HCT116 (cell line): ENCODE data around the gene CTNND2. TPM values are rescaled to one million over a fixed set of nuclear protein-coding genes. Genes with fewer than 3 reads are reported as not detected.

Experiments
- ATAC-seq: fragments of 200-7000 bp; cut with Tn5 transposase; 2 replicates; pipeline ENCODE4 v1.9.1; 2020; ENCODE audit warnings: mild to moderate bottlenecking, moderate library complexity
- BruUV-seq: library from RNA; stranded (reverse); fragments of 400-500 nt; replicated peaks from 2 replicates; lab custom pipeline; 2021; lab: Mats Ljungman, UMichigan
- CTCF ChIA-PET: fragments of 300-600 bp; sonication (Branson Sonifier 250); formaldehyde crosslinking; loops from one replicate; lab custom pipeline; 2021; ENCODE audit warnings: antibody characterized with exemption; lab: Charles Lee
- POLR2A ChIA-PET: fragments of 300-600, 350-600 bp; sonication (Branson Sonifier 250); formaldehyde crosslinking; loops from one replicate; lab custom pipeline; 2021; ENCODE audit warnings: antibody characterized with exemption; lab: Charles Lee
- RAD21 ChIA-PET, 2 experiments: fragments of 300-600 bp; sonication (Branson Sonifier 250); formaldehyde crosslinking; loops; one replicate each; lab custom pipeline; 2023; ENCODE audit warnings: low total read pairs in 2 of 2; ENCODE audit not compliant: uncharacterized antibody in 2 of 2, unreplicated experiment in 2 of 2, low non-redundant PET in 1 of 2; lab: Charles Lee
- DNase-seq: peaks from one replicate; pipeline ENCODE4 v3.0.0-alpha.2; 2010; ENCODE audit warnings: low read depth, low spot score
- H2AFZ ChIP-seq: fragments of 200-600 bp; shearing (Covaris generic), sonication (generic); 2 replicates; pipeline ENCODE4 v1.6.1; 2017; ENCODE audit warnings: low read depth, mixed run types, mixed read lengths, antibody characterized with exemption, low read length; ENCODE audit not compliant: poor library complexity, severe bottlenecking
- H3K27ac ChIP-seq: 2 replicates; pipeline ENCODE4 v1.5.1; 2012; ENCODE audit warnings: low read depth, low read length
- H3K27me3 ChIP-seq: fragments of 200-600 bp; sonication (generic); 2 replicates; pipeline ENCODE4 v1.6.1; 2016; ENCODE audit warnings: mixed run types, low read length, mixed read lengths; ENCODE audit not compliant: insufficient read depth
- H3K36me3 ChIP-seq, 2 experiments: fragments of 200-500 bp in 1 of 2; fragments of 200-600 bp in 1 of 2; sonication (Bioruptor generic) in 1 of 2; sonication (generic) in 1 of 2; 2 replicates each; pipeline versions ENCODE4 v1.5.1 to v1.6.1; 2014 to 2016; ENCODE audit warnings: low read length in 2 of 2, inconsistent platforms in 1 of 2, mixed read lengths in 1 of 2, mixed run types in 1 of 2; ENCODE audit not compliant: insufficient read depth in 2 of 2, control insufficient read depth in 1 of 2
- H3K4me1 ChIP-seq, 2 experiments: fragments of 200-600 bp in 1 of 2; sonication (generic) in 1 of 2; 2 replicates each; pipeline versions ENCODE4 v1.5.1 to v1.6.1; 2012 to 2017; ENCODE audit warnings: low read length in 2 of 2, inconsistent platforms in 1 of 2, mild to moderate bottlenecking in 1 of 2, mixed read lengths in 1 of 2, mixed run types in 1 of 2, moderate library complexity in 1 of 2; ENCODE audit not compliant: insufficient read depth in 2 of 2, control insufficient read depth in 1 of 2
- H3K4me2 ChIP-seq: fragments of 200-600 bp; sonication (generic); 2 replicates; pipeline ENCODE4 v1.6.1; 2017; ENCODE audit warnings: mixed run types, low read length, mixed read lengths
- H3K4me3 ChIP-seq, 2 experiments: fragments of 200-600 bp in 1 of 2; sonication (generic) in 1 of 2; replicated peaks in 1 of 2; 2 replicates each; pipeline ENCODE4 v1.5.1; 2011 to 2016; ENCODE audit warnings: low read length in 2 of 2, control low read depth in 1 of 2, low read depth in 1 of 2, mild to moderate bottlenecking in 1 of 2, mixed read lengths in 1 of 2, mixed run types in 1 of 2
- H3K79me2 ChIP-seq: fragments of 200-600 bp; sonication (generic); 2 replicates; pipeline ENCODE4 v1.6.1; 2017; ENCODE audit warnings: mild to moderate bottlenecking, mixed run types, low read length, moderate library complexity, mixed read lengths; ENCODE audit not compliant: insufficient read depth
- H3K9ac ChIP-seq: fragments of 200-600 bp; sonication (generic); 2 replicates; pipeline ENCODE4 v1.6.1; 2016; ENCODE audit warnings: low read length, mixed read lengths
- H3K9me2 ChIP-seq: fragments of 200-600 bp; sonication (generic), shearing (Covaris generic); 2 replicates; pipeline ENCODE4 v1.6.1; 2017; ENCODE audit warnings: mixed run types, mild to moderate bottlenecking, moderate library complexity; ENCODE audit not compliant: insufficient read depth
- H3K9me3 ChIP-seq, 2 experiments: fragments of 200-500 bp in 1 of 2; fragments of 200-600 bp in 1 of 2; sonication (Bioruptor generic) in 1 of 2; sonication (generic) in 1 of 2; 2 replicates each; pipeline ENCODE4 v1.6.1; 2014 to 2017; ENCODE audit warnings: low read length in 2 of 2, mixed read lengths in 2 of 2, inconsistent platforms in 1 of 2, low read depth in 1 of 2, mild to moderate bottlenecking in 1 of 2, mixed run types in 1 of 2, moderate library complexity in 1 of 2; ENCODE audit not compliant: control insufficient read depth in 1 of 2, insufficient read depth in 1 of 2
- H4K20me1 ChIP-seq: fragments of 200-600 bp; sonication (generic), shearing (Covaris generic); 2 replicates; pipeline ENCODE4 v1.6.1; 2017; ENCODE audit warnings: mixed run types, mild to moderate bottlenecking, moderate library complexity; ENCODE audit not compliant: insufficient read depth
- CBX3 ChIP-seq: IDR thresholded peaks from 2 replicates; pipeline ENCODE4 v1.6.1; 2012; ENCODE audit warnings: low read depth
- CEBPB ChIP-seq: IDR thresholded peaks from 2 replicates; pipeline ENCODE4 v1.6.1; 2012; ENCODE audit warnings: low read depth
- CTCF ChIP-seq, 3 experiments: fragments of 200-600 bp in 1 of 3; sonication (generic) in 1 of 3; IDR thresholded peaks in 2 of 3; conservative IDR thresholded peaks in 1 of 3; 2 replicates each; pipeline ENCODE4 v1.5.1; 2012 to 2017; ENCODE audit warnings: low read depth in 2 of 3, low read length in 2 of 3, antibody characterized with exemption in 1 of 3, borderline replicate concordance in 1 of 3, control low read depth in 1 of 3, mild to moderate bottlenecking in 1 of 3, mixed read lengths in 1 of 3, mixed run types in 1 of 3, moderate library complexity in 1 of 3; ENCODE audit not compliant: insufficient read depth in 1 of 3
- EGR1 ChIP-seq: IDR thresholded peaks from 2 replicates; pipeline ENCODE4 v1.6.1; 2012; ENCODE audit warnings: low read depth
- EZH2phosphoT487 ChIP-seq: fragments of 200-600 bp; IDR thresholded peaks from 2 replicates; pipeline ENCODE4 v1.6.1; 2018; ENCODE audit warnings: antibody characterized with exemption, borderline replicate concordance
- FOSL1 ChIP-seq: IDR thresholded peaks from 2 replicates; pipeline ENCODE4 v1.6.1; 2012; ENCODE audit warnings: low read depth
- JUND ChIP-seq: IDR thresholded peaks from 2 replicates; pipeline ENCODE4 v1.6.1; 2012
- MAX ChIP-seq: IDR thresholded peaks from 2 replicates; pipeline ENCODE4 v1.6.1; 2012
- POLR2A ChIP-seq: IDR thresholded peaks from 2 replicates; pipeline ENCODE4 v1.7.0; 2011; ENCODE audit warnings: borderline replicate concordance; ENCODE audit not compliant: insufficient read depth, insufficient read length; ENCODE audit errors: extremely low read depth
- POLR2AphosphoS5 ChIP-seq: IDR thresholded peaks from 2 replicates; pipeline ENCODE4 v1.6.1; 2011; ENCODE audit warnings: mild to moderate bottlenecking, low read depth, low read length, moderate library complexity
- RAD21 ChIP-seq: IDR thresholded peaks from 2 replicates; pipeline ENCODE4 v1.6.1; 2012; ENCODE audit warnings: low read depth, mild to moderate bottlenecking
- SP1 ChIP-seq: IDR thresholded peaks from 2 replicates; pipeline ENCODE4 v1.6.1; 2012; ENCODE audit warnings: low read depth
- SRF ChIP-seq: IDR thresholded peaks from 2 replicates; pipeline ENCODE4 v1.6.1; 2012; ENCODE audit warnings: low read depth
- TCF7L2 ChIP-seq: IDR thresholded peaks from 2 replicates; pipeline ENCODE4 v1.7.0; 2011; ENCODE audit warnings: borderline replicate concordance, inconsistent platforms; ENCODE audit not compliant: insufficient read depth, insufficient read length; ENCODE audit errors: extremely low read depth
- ZBTB33 ChIP-seq: IDR thresholded peaks from 2 replicates; pipeline ENCODE4 v1.6.1; 2011; ENCODE audit warnings: mild to moderate bottlenecking, low read length, moderate library complexity; ENCODE audit not compliant: insufficient replicate concordance; ENCODE audit errors: extremely low read depth
- ZFX ChIP-seq: fragments of 450-650 bp; IDR thresholded peaks from 2 replicates; pipeline ENCODE4 v1.6.1; 2017
- ZNF274 ChIP-seq: fragments of 200-500 bp; sonication (Bioruptor generic); IDR thresholded peaks from 2 replicates; pipeline ENCODE4 v1.6.1; 2014; ENCODE audit warnings: mild to moderate bottlenecking, low read depth, low read length, inconsistent platforms
- intact Hi-C: fragments of 100-400 bp; cut with micrococcal nuclease; formaldehyde crosslinking; loops from 2 replicates; pipeline ENCODE4 v1.10.0; 2022
- total RNA-seq: library from RNA; stranded (reverse); gene quantifications from one replicate; pipeline ENCODE4 v1.2.1, GENCODE V29; 2021; ENCODE audit not compliant: unreplicated experiment

Gene CTNND2
- total RNA-seq, 1 experiment from 2014 or later, result not detected

GRCh38 chr5:11429254-11429653 is 475.0 kb downstream of the CTNND2 start:
- Histone ChIP-seq H3K4me3 (no peak overlapping the region), H3K27me3 (no peaks in the 10 kb centered on the region), H3K9me2 (no peaks in the 10 kb centered on the region), H3K36me3 (no peaks in the 10 kb centered on the region), H3K4me2 (no peak overlapping the region), H2AFZ (no peak overlapping the region), H3K4me1 (no peaks in the 10 kb centered on the region), H3K9ac (no peak overlapping the region), H4K20me1 (no peaks in the 10 kb centered on the region), H3K27ac (no peak overlapping the region), H3K79me2 (no peaks in the 10 kb centered on the region), H3K9me3 (peaks cover 4 to 9% of the 10 kb centered on the region in 2 experiments; a peak in 3 of 4 replicates)
- ATAC-seq (no peak), DNase-seq (no peak)
- ChIA-PET CTCF (no interaction called here), POLR2A (no interaction called here), RAD21 (no interaction called here)
- BruUV-seq, result no TSS peak
- TF ChIP-seq RAD21, result no peak
- intact Hi-C loops, result no loop called here

- TF ChIP-seq SRF (no peak), ZBTB33 (no peak), EGR1 (no peak), MAX (no peak), POLR2AphosphoS5 (no peak), CBX3 (no peak), RAD21 (no peak), ZFX (no peak), SP1 (no peak), ZNF274 (no peak), JUND (no peak), EZH2phosphoT487 (no peak), CEBPB (no peak), CTCF (IDR thresholded peaks at IDR 0.05 in 2 of 3, conservative IDR thresholded peaks at IDR 0.05 in 1 of 3; ENCODE audit: borderline replicate concordance in 1 of 3, insufficient read depth in 1 of 3, low read depth in 2 of 3, low read length in 2 of 3) (no peak), FOSL1 (no peak), POLR2A (no peak), TCF7L2 (no peak)
- RAD21 ChIA-PET, result no interaction called here
- CTCF ChIA-PET, result no interaction called here
- H3K4me1 ChIP-seq, result no peaks in the 10 kb centered on the region
- H3K36me3 ChIP-seq, result no peaks in the 10 kb centered on the region
- intact Hi-C loops, result no loop called here
- no peaks in the 10 kb centered on the region for H3K79me2 ChIP-seq
- H2AFZ ChIP-seq, result no peak overlapping the region
- peaks cover 4 to 17% of the 10 kb centered on the region in 2 experiments; a peak in 3 of 4 replicates for H3K9me3 ChIP-seq
- no peaks in the 10 kb centered on the region for H3K9me2 ChIP-seq
- no peak for ATAC-seq
- no peak overlapping the region for H3K4me3 ChIP-seq
- no TSS peak for BruUV-seq
- no peak overlapping the region for H3K9ac ChIP-seq
- no peaks in the 10 kb centered on the region for H3K27me3 ChIP-seq
- H4K20me1 ChIP-seq, result no peaks in the 10 kb centered on the region
- no peak overlapping the region for H3K27ac ChIP-seq
- H3K4me2 ChIP-seq, result no peak overlapping the region
- no peak for DNase-seq
- POLR2A ChIA-PET, result no interaction called here
Measured at GRCh38 chr5:11427569-11427968, 476.7 kb downstream of the CTNND2 start.
